ENCODE results near the gene ITPR1.
A peak's percentile ranks its signal among the peaks of the same experiment; 100 is the strongest.

ITPR1 gene

GRCh38 chr3:4736284-4736861, 243.2 kb downstream of the ITPR1 start:
- peaks cover 12% of the 10 kb centered on the region for H3K4me1 ChIP-seq (ENCODE audit: insufficient read depth, low read length)
- H3K27ac ChIP-seq (ENCODE audit: low read depth, low read length): no peak overlapping the region
- H3K36me3 ChIP-seq (ENCODE audit: insufficient read depth, low read length): peaks cover 24% of the 10 kb centered on the region
- H3K9ac ChIP-seq (ENCODE audit: low read length): no peak overlapping the region
- no peaks in the 10 kb centered on the region for H3K27me3 ChIP-seq (ENCODE audit: control insufficient read depth in 1 of 2, insufficient read depth in 2 of 2, low read length in 2 of 2)
- no peaks in the 10 kb centered on the region for H3K9me3 ChIP-seq (ENCODE audit: low read length)
- no peak overlapping the region for H3K4me3 ChIP-seq (ENCODE audit: low read depth in 1 of 2, low read length in 2 of 2)

DNA sequence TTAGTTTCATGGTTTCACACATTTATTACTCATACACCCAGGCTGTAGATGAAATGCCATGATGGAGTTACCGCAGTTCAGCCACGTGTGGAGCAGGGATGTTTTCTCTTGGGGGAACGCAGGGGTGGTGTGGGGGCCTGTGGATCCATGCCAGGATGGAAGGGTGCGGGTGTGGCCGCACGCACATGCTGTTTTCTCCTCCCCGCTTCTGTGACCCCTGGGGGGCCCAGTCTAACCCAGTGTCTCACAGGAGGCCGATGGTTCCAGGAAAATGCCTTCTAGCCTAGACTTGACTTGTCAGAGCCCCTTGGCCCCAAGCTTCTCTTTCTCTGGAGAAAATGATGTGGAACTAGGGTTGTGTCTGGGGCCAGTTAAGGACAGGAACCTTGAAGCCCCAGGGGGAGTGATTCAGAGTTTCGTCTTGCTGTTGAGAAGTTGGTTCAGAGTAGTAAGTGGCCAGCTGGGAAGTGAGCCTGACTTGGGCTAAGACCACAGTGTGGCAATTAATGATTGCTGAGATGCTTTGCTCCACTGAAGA, 245.7 kb downstream of the ITPR1 start:
- H3K9ac ChIP-seq (ENCODE audit: low read length): no peak overlapping the region
- H3K27me3 ChIP-seq (ENCODE audit: control insufficient read depth in 1 of 2, insufficient read depth in 2 of 2, low read length in 2 of 2): no peaks in the 10 kb centered on the region
- no peak overlapping the region for H3K4me3 ChIP-seq (ENCODE audit: low read depth in 1 of 2, low read length in 2 of 2)
- H3K36me3 ChIP-seq (ENCODE audit: insufficient read depth, low read length): peaks cover 24% of the 10 kb centered on the region
- H3K4me1 ChIP-seq (ENCODE audit: insufficient read depth, low read length): peaks cover 21% of the 10 kb centered on the region
- H3K27ac ChIP-seq (ENCODE audit: low read depth, low read length): no peak overlapping the region
- no peaks in the 10 kb centered on the region for H3K9me3 ChIP-seq (ENCODE audit: low read length)

DNA sequence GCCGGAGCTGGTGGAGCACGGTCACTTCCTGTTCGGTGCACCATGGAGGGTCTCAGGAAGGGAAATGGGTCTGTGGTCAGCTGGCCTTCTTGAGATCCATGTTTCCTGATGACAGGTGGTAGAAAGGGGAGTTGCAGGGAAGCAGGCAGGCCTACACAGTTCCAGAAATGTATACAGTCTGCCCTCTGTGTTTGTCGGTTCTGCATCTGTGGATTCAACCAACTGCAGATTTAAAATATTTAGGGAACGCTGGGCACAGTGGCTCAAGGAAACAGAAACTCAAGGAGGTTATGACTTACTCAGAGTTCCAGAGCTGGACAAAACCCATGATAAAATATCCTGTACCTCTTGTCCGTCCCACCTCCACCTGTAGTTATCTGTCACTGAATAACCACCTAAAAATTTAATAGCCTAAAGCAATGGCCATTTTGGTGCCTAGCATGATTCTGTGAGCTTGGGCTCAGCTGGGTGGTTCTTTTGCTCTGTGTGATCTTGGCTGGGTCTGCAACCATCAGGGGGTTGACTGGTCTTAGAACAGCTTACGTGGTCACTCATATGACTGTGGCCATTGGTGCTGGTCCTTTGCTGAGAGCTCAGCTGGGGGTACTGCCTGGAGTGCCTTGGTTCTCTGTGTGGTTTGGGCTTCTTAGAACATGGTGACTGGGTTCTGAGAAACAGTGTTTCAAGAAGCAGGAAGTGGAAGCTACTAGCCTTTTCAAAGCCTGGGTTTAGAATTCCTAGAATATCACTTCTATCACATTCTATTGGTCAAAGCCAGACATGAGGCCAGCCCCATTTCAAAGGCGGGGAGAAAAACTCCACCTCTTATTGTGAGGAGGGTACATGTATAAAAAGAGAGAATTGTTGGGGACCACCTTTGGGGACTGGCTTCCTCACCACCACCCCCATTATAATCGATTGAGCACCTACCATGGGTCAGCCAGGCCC, 246.4 kb downstream of the ITPR1 start:
- H3K36me3 ChIP-seq (ENCODE audit: insufficient read depth, low read length): peaks cover 17% of the 10 kb centered on the region
- no peak overlapping the region for H3K4me3 ChIP-seq (ENCODE audit: low read depth in 1 of 2, low read length in 2 of 2)
- no peaks in the 10 kb centered on the region for H3K27me3 ChIP-seq (ENCODE audit: control insufficient read depth in 1 of 2, insufficient read depth in 2 of 2, low read length in 2 of 2)
- peaks cover 18% of the 10 kb centered on the region for H3K4me1 ChIP-seq (ENCODE audit: insufficient read depth, low read length)
- H3K9me3 ChIP-seq (ENCODE audit: low read length): no peaks in the 10 kb centered on the region
- H3K27ac ChIP-seq (ENCODE audit: low read depth, low read length): no peak overlapping the region
- no peak overlapping the region for H3K9ac ChIP-seq (ENCODE audit: low read length)

- Histone ChIP-seq H3K4me1 (ENCODE audit: insufficient read depth, low read length) (peaks cover 16% of the 10 kb centered on the region), H3K27ac (ENCODE audit: low read depth, low read length) (peak overlapping the region; percentile 35), H3K36me3 (ENCODE audit: insufficient read depth, low read length) (peaks cover 7% of the 10 kb centered on the region), H3K9ac (ENCODE audit: low read length) (no peak overlapping the region), H3K27me3 (ENCODE audit: control insufficient read depth in 1 of 2, insufficient read depth in 2 of 2, low read length in 2 of 2) (no peaks in the 10 kb centered on the region), H3K4me3 (ENCODE audit: low read depth in 1 of 2, low read length in 2 of 2) (no peak overlapping the region), H3K9me3 (ENCODE audit: low read length) (no peaks in the 10 kb centered on the region)
Observed at GRCh38 chr3:4740397-4741105, 247.4 kb downstream of the ITPR1 start.

DNA sequence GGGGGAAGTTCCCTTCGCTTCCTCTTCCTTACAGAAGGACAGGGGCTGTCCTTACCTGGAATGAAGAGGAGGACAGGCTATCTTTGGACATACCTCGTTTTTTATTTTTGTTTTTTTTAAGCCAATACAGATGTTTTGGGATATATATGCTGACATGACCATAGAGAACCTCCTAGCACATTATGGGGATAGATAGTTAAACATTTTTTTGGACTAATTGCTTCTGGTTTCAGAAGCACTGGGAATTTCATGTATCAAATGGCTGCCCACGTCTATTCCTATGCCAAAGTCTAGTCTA, 247.9 kb downstream of the ITPR1 start:
- Histone ChIP-seq H3K9me3 (ENCODE audit: low read length) (no peaks in the 10 kb centered on the region), H3K4me1 (ENCODE audit: insufficient read depth, low read length) (peaks cover 16% of the 10 kb centered on the region), H3K4me3 (ENCODE audit: low read depth in 1 of 2, low read length in 2 of 2) (no peak overlapping the region), H3K9ac (ENCODE audit: low read length) (no peak overlapping the region), H3K36me3 (ENCODE audit: insufficient read depth, low read length) (peaks cover 11% of the 10 kb centered on the region), H3K27ac (ENCODE audit: low read depth, low read length) (peak overlapping the region; percentile 35), H3K27me3 (ENCODE audit: control insufficient read depth in 1 of 2, insufficient read depth in 2 of 2, low read length in 2 of 2) (no peaks in the 10 kb centered on the region)

DNA sequence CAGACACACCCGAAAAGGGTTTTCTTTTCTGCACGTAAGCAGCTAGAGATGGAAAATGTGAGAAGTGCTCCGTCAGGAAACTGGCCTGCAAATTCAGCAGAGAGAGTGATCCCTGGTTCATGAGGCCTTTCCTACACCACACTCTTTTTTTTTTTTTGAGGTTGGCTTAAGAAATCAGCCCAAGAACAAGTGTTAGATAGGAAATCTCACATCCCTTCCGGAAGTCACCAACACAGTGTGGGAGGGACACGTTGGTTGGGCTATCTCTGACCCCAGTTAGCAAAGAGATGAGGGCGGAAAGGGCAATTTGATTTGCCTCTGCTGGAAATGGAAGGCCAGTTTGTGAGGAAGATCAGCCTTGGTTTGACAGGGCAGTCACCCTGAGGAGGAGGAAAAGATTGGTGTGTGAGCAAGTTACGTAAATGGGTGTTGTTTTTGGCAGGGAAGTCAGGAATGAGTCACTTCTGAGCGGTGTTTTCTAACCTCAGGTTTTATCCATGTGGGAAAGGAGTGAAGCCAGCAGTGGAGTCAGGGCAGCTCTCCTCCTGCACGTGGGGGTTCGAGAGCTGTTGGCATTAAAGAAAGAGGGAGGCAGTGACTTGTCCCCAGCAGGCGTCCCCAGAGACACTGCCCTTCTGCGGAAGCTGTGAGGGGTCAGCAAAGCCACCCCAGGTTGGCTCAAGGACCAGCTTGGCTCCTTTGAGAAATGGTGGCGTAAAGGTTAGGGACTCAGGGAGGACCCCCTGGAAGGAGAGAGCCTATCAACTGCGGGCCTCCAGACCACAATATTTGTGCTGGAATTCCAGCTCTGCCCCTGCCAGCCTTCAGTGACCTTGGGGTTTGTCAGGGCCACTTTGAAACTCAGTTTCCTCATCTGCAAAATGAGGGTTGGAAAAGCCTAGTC, 248.5 kb downstream of the ITPR1 start:
- Histone ChIP-seq H3K4me3 (ENCODE audit: low read depth in 1 of 2, low read length in 2 of 2) (no peak overlapping the region), H3K9me3 (ENCODE audit: low read length) (no peaks in the 10 kb centered on the region), H3K9ac (ENCODE audit: low read length) (no peak overlapping the region), H3K27me3 (ENCODE audit: control insufficient read depth in 1 of 2, insufficient read depth in 2 of 2, low read length in 2 of 2) (no peaks in the 10 kb centered on the region), H3K36me3 (ENCODE audit: insufficient read depth, low read length) (peaks cover 16% of the 10 kb centered on the region), H3K27ac (ENCODE audit: low read depth, low read length) (peak overlapping the region; percentile 41), H3K4me1 (ENCODE audit: insufficient read depth, low read length) (peaks cover 16% of the 10 kb centered on the region)

DNA sequence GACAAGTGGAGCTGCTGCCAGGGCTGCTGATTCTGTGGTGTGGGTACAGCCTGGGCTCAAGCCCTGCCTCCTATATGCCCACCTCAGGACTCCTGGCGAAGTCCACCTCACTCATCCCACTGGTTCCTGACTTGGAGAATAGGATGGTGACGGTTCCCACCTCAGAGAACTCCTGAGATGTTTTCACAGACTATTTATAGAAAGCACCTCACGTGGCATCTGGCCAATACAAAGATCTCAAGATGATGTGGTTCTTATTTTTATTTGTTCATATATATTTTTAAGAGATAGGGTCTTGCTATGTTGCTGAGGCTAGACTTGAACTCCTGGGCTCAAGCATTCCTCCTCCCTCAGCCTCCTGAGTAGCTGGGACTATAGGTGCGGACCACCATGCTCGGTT, 249.2 kb downstream of the ITPR1 start:
- peak overlapping the region; percentile 41 for H3K27ac ChIP-seq (ENCODE audit: low read depth, low read length)
- H3K4me1 ChIP-seq (ENCODE audit: insufficient read depth, low read length): peaks cover 16% of the 10 kb centered on the region
- H3K9me3 ChIP-seq (ENCODE audit: low read length): no peaks in the 10 kb centered on the region
- peaks cover 12% of the 10 kb centered on the region for H3K36me3 ChIP-seq (ENCODE audit: insufficient read depth, low read length)
- no peaks in the 10 kb centered on the region for H3K27me3 ChIP-seq (ENCODE audit: control insufficient read depth in 1 of 2, insufficient read depth in 2 of 2, low read length in 2 of 2)
- no peak overlapping the region for H3K9ac ChIP-seq (ENCODE audit: low read length)
- no peak overlapping the region for H3K4me3 ChIP-seq (ENCODE audit: low read depth in 1 of 2, low read length in 2 of 2)

DNA sequence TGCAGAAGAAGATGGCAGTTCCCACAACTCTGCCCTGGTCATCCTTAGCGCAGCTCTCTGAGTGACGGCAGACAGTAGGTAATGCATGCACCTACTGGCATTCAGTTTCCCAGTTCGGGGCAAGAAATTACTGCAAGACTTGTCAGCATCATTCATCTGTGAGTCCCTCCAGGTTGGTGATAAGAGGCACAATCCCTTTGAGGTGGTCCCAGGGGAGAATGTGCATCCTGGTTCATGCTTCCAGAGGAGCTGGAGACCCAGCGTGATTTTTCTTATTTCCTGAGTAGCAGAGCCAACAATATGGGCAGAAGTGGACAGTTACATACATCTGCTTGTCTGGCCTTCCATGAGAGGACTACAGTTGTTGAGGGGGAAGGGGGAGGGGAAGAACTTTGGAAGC, 250.2 kb downstream of the ITPR1 start:
- peaks cover 16% of the 10 kb centered on the region for H3K4me1 ChIP-seq (ENCODE audit: insufficient read depth, low read length)
- H3K9ac ChIP-seq (ENCODE audit: low read length): no peak overlapping the region
- peaks cover 9% of the 10 kb centered on the region for H3K36me3 ChIP-seq (ENCODE audit: insufficient read depth, low read length)
- H3K27ac ChIP-seq (ENCODE audit: low read depth, low read length): no peak overlapping the region
- H3K4me3 ChIP-seq (ENCODE audit: low read depth in 1 of 2, low read length in 2 of 2): no peak overlapping the region
- no peaks in the 10 kb centered on the region for H3K27me3 ChIP-seq (ENCODE audit: control insufficient read depth in 1 of 2, insufficient read depth in 2 of 2, low read length in 2 of 2)
- no peaks in the 10 kb centered on the region for H3K9me3 ChIP-seq (ENCODE audit: low read length)

DNA sequence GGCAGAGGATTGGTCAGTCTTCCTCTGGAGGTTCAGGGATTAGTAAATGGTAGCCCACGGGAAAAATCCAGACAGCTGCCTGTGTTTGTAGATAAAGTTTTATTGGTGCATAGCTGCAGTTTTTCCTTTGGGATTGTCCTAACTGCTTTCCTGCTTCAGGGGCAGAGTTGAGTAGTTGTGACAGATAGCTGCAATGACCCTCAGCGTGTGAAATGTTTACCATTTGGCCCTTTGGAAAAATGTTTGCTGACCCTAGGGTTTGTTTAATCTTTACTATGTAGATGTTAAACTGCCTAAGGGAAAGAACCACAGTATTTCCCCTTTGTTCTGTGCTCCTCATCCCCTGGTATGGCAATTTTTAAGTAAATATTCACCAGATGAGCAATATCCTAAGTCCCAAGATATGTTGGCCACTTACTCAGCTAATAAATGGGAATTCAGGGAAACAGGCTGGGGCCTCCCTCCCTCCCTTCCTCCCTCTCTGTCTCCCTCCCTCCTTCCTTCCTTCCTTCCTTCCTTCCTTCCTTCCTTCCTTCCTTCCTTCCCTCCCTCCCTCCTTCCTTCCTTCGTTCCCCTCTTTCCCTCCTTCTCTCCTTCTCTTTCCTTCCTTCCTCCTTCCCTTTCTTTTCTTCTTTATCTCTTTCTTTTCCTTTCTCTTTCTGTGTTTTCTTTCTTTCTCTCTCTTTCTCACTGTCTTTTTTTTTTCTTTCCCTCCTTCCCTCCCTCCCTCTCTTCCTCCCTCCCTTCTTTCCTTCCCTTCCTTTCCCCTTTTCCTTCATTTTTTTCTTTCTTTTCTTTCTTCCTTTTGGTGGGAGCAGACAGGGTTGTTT, 251.5 kb downstream of the ITPR1 start:
- Histone ChIP-seq H3K9me3 (ENCODE audit: low read length) (no peaks in the 10 kb centered on the region), H3K27me3 (ENCODE audit: control insufficient read depth in 1 of 2, insufficient read depth in 2 of 2, low read length in 2 of 2) (no peaks in the 10 kb centered on the region), H3K9ac (ENCODE audit: low read length) (no peak overlapping the region), H3K4me1 (ENCODE audit: insufficient read depth, low read length) (peaks cover 26% of the 10 kb centered on the region), H3K36me3 (ENCODE audit: insufficient read depth, low read length) (peaks cover 9% of the 10 kb centered on the region), H3K4me3 (ENCODE audit: low read depth in 1 of 2, low read length in 2 of 2) (no peak overlapping the region), H3K27ac (ENCODE audit: low read depth, low read length) (no peak overlapping the region)

GRCh38 chr3:4745235-4745610, 252.1 kb downstream of the ITPR1 start:
- Histone ChIP-seq H3K9me3 (ENCODE audit: low read length) (no peaks in the 10 kb centered on the region), H3K4me3 (ENCODE audit: low read depth in 1 of 2, low read length in 2 of 2) (no peak overlapping the region), H3K27ac (ENCODE audit: low read depth, low read length) (no peak overlapping the region), H3K36me3 (ENCODE audit: insufficient read depth, low read length) (peaks cover 9% of the 10 kb centered on the region), H3K9ac (ENCODE audit: low read length) (no peak overlapping the region), H3K27me3 (ENCODE audit: control insufficient read depth in 1 of 2, insufficient read depth in 2 of 2, low read length in 2 of 2) (no peaks in the 10 kb centered on the region), H3K4me1 (ENCODE audit: insufficient read depth, low read length) (peaks cover 32% of the 10 kb centered on the region)
